ENCODE results near the gene CACNG7. TPM values are rescaled to one million over a fixed set of nuclear protein-coding genes. Genes with fewer than 3 reads are reported as not detected.
A peak's percentile ranks its signal among the peaks of the same experiment; 100 is the strongest.

CACNG7 gene
- total RNA-seq, 6 experiments from 2014 or later: 0.38 to 1.2 (median 0.70) TPM

DNA sequence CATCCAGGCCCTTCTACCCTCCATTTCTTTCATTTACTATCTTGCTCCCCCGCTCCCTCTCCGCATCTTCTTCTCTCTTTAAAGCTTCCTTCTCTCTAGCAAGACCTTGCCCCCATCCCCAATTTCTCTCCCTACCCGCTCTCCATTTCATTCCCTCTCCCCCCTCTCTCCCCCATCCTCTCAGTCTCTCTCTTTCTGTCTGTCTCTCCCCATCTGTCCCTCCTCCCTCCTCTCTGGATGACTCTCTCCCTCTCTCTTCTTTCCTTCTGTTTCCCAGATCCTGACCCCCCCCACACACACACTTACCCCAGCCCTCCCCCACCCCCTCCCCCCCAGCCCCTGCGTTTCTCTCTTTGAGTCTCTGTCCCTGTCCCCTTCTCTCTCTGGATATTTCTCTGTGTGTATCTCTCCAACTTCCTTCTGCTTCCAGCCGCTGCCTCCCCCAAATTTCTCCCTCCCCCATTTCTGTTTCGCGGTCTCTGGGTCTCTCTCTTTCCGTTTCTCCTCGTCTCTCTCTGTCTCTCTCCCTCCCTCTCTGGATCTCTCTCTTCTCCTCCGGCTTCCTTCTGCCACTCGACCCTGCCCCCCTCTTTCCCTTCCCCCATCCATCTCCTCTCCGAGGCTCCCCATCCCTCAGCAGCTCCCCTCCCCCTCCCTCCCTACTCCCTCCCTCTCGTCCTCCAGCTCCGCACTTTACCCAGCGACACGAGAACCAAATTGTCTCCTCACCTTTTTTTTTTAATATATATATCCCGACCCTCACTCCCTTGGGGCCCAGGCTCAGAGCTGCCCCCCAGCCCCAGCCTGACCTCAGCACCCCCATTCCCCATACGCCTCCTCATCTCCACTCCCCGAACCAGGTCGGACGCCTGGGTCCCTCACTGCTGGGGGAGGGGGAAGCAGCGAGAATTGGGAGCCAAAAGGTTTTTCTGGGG lies 50.0 kb downstream of the CACNG7 start:
- H3K4me1 Mint-ChIP-seq (ENCODE audit: low read depth): peaks cover 14% of the 10 kb centered on the region
- TF ChIP-seq, protein P1, sequence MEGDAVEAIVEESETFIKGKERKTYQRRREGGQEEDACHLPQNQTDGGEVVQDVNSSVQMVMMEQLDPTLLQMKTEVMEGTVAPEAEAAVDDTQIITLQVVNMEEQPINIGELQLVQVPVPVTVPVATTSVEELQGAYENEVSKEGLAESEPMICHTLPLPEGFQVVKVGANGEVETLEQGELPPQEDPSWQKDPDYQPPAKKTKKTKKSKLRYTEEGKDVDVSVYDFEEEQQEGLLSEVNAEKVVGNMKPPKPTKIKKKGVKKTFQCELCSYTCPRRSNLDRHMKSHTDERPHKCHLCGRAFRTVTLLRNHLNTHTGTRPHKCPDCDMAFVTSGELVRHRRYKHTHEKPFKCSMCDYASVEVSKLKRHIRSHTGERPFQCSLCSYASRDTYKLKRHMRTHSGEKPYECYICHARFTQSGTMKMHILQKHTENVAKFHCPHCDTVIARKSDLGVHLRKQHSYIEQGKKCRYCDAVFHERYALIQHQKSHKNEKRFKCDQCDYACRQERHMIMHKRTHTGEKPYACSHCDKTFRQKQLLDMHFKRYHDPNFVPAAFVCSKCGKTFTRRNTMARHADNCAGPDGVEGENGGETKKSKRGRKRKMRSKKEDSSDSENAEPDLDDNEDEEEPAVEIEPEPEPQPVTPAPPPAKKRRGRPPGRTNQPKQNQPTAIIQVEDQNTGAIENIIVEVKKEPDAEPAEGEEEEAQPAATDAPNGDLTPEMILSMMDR (IDR thresholded peaks at IDR 0.05): no peak
- no peaks in the 10 kb centered on the region for H3K9me3 Mint-ChIP-seq
- H3K36me3 Mint-ChIP-seq (ENCODE audit: low read depth): no peaks in the 10 kb centered on the region; the same call in 1 of the 2 replicates
- no peak overlapping the region for H3K4me3 Mint-ChIP-seq
- H3K27ac Mint-ChIP-seq: no peak overlapping the region
- peaks cover 64% of the 10 kb centered on the region for H3K27me3 Mint-ChIP-seq (ENCODE audit: insufficient read depth)
- DNase-seq: no peak

- Mint-ChIP-seq H3K36me3 (ENCODE audit: low read depth) (no peaks in the 10 kb centered on the region; the same call in 1 of the 2 replicates), H3K4me1 (ENCODE audit: low read depth) (peaks cover 22% of the 10 kb centered on the region), H3K9me3 (no peaks in the 10 kb centered on the region), H3K4me3 (no peak overlapping the region; the same call in 1 of the 2 replicates), H3K27ac (no peak overlapping the region), H3K27me3 (ENCODE audit: insufficient read depth) (peaks cover 67% of the 10 kb centered on the region)
- no peak for DNase-seq
- TF ChIP-seq, protein P1 (IDR thresholded peaks at IDR 0.05): no peak
Observed at GRCh38 chr19:53960187-53960586, 51.1 kb downstream of the CACNG7 start.

DNA sequence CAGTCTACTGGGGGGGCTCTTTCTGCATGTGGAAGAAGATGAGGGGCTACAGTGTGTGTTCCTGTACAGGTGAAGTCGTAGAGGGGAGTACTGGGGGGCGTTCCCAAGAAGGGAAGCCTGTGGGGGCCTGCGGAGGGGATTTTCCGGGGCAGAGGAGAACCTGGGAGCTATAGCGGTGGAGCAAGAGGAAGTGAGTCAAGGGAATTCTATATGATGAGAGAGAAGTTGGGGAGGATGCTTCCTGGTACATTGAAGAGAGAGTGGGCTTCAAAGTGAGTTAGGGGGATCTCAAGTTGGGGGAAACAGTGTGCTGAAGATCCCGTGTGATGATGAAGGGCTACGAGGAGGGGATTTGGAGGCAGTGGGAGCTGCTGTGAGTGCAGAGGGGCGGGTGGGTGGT lies 51.8 kb downstream of the CACNG7 start:
- peak overlapping the region; percentile 1; the same call in 1 of the 2 replicates for H3K4me3 Mint-ChIP-seq
- no peaks in the 10 kb centered on the region; the same call in 1 of the 2 replicates for H3K36me3 Mint-ChIP-seq (ENCODE audit: low read depth)
- TF ChIP-seq, protein P1 (IDR thresholded peaks at IDR 0.05): no peak
- H3K4me1 Mint-ChIP-seq (ENCODE audit: low read depth): peaks cover 25% of the 10 kb centered on the region
- peaks cover 65% of the 10 kb centered on the region for H3K27me3 Mint-ChIP-seq (ENCODE audit: insufficient read depth)
- H3K9me3 Mint-ChIP-seq: no peaks in the 10 kb centered on the region
- no peak overlapping the region for H3K27ac Mint-ChIP-seq
- DNase-seq: no peak

DNA sequence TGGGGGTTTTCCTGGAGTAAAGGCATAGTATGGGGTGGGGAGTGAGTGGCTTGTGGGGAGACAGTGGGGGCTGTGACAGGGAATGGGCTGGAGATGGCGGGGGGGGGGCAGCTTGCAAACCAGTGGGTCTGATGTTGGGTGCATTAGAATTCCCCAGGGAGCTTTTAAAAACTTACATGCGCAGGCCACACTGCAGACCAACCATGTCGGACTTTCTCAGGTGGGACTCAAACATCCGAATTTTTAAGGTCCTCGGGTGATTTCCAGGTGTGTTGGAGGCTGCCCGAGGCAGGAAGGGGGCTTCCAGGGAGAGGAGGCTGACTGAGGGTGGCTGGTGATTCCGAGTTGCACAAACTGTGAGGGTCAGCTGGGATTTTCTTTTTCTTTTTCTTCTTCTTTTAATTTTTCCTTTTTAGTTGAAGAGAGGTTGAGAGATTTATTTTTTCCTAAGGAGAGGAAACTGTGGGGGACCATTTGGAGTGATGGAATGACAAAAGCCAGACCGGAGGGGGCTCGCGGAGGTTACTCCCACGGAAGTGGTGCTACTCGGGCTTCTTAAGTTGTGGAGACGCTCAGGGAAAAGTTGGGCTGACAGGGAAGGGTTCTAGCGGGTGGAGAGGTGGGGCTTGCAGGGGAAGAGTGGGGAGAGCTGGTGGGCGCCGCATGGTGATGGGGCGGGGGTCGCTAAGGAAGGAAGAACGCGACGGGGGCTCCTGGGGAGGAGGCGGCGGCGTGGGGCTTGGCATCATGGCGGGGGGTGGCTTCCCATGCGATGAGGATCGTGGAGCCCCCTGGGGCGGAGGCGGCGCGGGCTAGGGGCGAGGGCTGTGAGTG lies 52.7 kb downstream of the CACNG7 start:
- H3K4me1 Mint-ChIP-seq (ENCODE audit: low read depth): peaks cover 25% of the 10 kb centered on the region
- no peak overlapping the region for H3K27ac Mint-ChIP-seq
- peak overlapping the region; percentile 40; the same call in 1 of the 2 replicates for H3K4me3 Mint-ChIP-seq
- TF ChIP-seq, protein P1 (IDR thresholded peaks at IDR 0.05): no peak
- no peaks in the 10 kb centered on the region; the same call in 1 of the 2 replicates for H3K36me3 Mint-ChIP-seq (ENCODE audit: low read depth)
- H3K9me3 Mint-ChIP-seq: no peaks in the 10 kb centered on the region
- DNase-seq: no peak
- peaks cover 64% of the 10 kb centered on the region for H3K27me3 Mint-ChIP-seq (ENCODE audit: insufficient read depth)

- no peaks in the 10 kb centered on the region; the same call in 1 of the 2 replicates for H3K36me3 Mint-ChIP-seq (ENCODE audit: low read depth)
- TF ChIP-seq, protein P1 (IDR thresholded peaks at IDR 0.05): no peak
- H3K4me1 Mint-ChIP-seq (ENCODE audit: low read depth): peaks cover 21% of the 10 kb centered on the region
- H3K9me3 Mint-ChIP-seq: no peaks in the 10 kb centered on the region
- peak within 1 kb of the TSS; percentile 40; the same call in 1 of the 2 replicates for H3K4me3 Mint-ChIP-seq
- DNase-seq: no peak
- no peak within 1 kb of the TSS for H3K27ac Mint-ChIP-seq
- H3K27me3 Mint-ChIP-seq (ENCODE audit: insufficient read depth): peaks cover 60% of the 10 kb centered on the region
Observed at GRCh38 chr19:53962887-53963431, 53.9 kb downstream of the CACNG7 start, which contains the start of gene CACNG8. CACNG8 (plus strand) TSS chr19:53962937.
